AG09319 (cell line): Measurements from ENCODE around the gene RAP1GDS1.
"Not testable (repeated sequence)": the region's sequence is repeated elsewhere in the genome, so short reads cannot be mapped to it uniquely, and the experiment has no call there.

Source experiments
- DNase-seq: peaks from one replicate; pipeline ENCODE4 v3.0.0-alpha.2; 2010; ENCODE audit warnings: low read depth; ENCODE audit errors: extremely low read depth
- TF ChIP-seq, protein P1 (sequence below): IDR thresholded peaks from 2 replicates; pipeline ENCODE4 v1.5.1; 2011; ENCODE audit warnings: low read depth, mild to moderate bottlenecking, inconsistent platforms, low read length, moderate library complexity

The RAP1GDS1 gene

DNA sequence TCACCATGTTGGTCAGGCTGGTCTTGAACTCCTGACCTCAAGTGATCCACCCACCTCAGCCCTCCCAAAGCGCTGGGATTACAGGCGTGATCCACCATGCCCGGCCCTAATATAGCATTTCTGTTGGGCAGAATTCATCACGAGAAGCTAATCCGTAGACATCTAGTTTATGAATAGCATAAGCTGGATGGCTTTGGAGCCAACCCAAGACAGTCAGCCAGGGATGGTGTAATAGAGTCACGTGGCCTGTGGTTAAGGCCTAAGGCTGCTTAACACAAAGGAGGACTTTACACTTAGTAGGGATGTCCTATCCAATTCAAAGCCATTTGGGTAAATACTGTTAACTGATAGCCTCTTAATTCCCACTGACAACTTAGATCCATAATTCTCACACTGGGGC lies 173.6 kb downstream of the RAP1GDS1 start:
- no peak for DNase-seq
- TF ChIP-seq, protein P1, sequence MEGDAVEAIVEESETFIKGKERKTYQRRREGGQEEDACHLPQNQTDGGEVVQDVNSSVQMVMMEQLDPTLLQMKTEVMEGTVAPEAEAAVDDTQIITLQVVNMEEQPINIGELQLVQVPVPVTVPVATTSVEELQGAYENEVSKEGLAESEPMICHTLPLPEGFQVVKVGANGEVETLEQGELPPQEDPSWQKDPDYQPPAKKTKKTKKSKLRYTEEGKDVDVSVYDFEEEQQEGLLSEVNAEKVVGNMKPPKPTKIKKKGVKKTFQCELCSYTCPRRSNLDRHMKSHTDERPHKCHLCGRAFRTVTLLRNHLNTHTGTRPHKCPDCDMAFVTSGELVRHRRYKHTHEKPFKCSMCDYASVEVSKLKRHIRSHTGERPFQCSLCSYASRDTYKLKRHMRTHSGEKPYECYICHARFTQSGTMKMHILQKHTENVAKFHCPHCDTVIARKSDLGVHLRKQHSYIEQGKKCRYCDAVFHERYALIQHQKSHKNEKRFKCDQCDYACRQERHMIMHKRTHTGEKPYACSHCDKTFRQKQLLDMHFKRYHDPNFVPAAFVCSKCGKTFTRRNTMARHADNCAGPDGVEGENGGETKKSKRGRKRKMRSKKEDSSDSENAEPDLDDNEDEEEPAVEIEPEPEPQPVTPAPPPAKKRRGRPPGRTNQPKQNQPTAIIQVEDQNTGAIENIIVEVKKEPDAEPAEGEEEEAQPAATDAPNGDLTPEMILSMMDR = no peak

DNA sequence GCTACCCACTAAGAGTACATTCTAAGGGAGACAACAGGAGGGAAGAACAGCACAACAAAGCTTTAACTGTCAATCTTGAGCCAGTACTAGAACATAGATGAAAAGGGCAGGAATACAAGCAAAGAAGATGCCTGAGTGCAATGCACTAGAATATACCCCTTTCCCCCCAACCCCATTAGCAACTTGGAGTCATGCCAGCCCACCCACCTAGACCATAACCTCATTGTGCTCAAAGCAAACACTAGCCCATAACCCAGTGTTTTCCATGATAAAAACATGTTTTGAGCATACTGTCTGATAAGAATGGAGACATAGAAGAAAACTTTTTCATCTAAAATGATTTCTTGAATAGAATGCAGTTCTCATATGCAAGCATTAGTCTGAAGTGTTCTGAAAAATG lies 183.2 kb downstream of the RAP1GDS1 start:
- TF ChIP-seq, protein P1 = no peak
- DNase-seq = no peak

DNA sequence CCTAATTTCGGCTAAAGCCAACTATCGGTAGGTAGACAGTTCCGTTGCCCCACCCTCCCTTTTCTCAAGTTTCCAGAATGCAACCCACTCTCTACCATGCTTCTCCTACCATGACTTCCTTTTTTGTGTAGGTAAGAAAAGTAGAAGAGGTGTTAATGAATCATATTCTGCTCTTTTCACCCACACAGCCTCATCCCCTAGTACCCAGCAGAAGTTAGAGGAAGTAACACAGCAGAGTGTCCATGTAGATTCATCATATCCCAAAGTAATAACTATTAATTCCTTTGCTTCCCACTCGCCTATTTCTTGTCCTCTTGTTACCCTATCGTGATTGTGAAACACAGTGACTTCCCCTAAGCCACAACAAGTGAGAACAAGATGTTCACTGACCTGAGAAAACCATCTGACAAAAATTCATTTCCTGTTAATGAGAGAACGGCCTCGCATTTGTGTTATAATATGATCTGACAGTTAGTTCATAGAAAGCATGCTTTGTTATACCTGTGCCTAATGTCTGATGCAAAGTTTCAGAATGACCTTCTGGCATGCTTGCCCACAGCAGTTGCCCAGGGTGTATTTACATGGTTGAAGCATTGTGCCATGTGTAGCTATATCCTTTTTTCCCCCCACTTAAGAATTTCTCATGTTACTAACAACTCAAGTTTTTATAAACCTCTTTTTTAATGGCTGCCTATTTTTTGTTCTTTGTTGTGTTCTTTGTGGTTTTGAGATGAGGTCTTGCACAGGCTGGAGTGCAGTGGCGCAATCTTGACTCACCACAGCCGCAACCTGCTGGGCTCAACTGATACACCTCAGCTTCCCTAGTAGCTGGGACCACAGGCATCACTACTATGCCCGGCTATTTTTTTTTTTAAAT lies 185.6 kb downstream of the RAP1GDS1 start:
- TF ChIP-seq, protein P1 = no peak
- DNase-seq = no peak

DNA sequence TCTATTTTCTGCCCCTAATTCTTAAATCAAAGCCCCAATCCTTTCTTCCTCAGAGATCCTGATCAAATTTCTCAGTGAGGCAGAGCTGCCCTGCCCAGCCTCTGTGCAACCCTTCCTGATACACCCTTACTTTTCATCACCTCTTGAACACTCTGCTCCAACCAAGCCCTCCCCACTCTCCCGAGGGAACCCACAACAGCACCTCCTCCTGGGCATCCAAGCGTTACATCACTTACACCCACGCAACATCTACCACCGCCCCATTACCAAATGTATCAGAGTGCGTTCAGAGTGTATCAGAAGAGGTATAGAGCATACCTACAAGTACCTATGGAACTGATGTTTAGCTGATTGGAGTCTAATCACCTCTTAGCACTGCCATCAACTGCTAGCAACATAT lies 186.5 kb downstream of the RAP1GDS1 start:
- TF ChIP-seq, protein P1 = no peak
- DNase-seq = no peak

DNA sequence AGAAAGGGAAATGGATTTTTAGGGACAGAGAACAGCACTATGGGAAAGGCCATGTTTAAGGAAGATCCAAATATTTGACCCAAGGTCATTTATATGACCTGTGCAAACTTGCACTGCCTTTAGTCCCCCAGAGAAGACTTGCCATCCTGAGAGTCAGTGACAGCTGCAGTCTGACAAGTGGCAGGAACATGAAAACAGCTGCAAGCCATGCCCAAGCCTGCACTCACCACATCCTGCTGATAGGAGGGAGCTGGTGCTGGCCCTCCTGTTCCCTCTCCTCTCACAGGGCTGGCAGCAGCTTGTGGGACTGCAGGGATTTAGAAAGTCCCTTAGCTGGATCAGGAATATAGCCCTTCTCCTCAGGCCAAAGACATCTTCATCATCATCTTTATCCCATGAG lies 187.7 kb downstream of the RAP1GDS1 start:
- TF ChIP-seq, protein P1 = no peak
- DNase-seq = no peak

DNA sequence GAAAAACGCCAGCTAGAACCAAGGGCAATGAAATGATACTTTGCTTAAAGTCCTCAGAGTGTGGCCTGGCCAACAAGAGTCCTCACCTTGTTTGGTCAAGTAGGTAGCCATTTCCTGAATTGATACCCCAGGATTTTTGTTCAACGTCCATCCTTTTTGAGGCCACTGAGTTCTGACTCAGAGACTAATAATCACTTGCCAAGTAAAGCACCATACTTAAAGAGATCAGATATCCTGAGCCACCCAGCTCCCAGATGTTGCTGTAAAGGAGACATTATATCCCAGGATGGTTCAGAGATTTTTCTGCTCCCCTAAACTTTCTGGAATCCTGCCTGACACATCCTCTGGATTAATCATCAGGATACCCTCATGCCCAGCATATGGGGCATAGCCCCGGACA lies 190.9 kb downstream of the RAP1GDS1 start:
- TF ChIP-seq, protein P1 = no peak
- no peak for DNase-seq

DNA sequence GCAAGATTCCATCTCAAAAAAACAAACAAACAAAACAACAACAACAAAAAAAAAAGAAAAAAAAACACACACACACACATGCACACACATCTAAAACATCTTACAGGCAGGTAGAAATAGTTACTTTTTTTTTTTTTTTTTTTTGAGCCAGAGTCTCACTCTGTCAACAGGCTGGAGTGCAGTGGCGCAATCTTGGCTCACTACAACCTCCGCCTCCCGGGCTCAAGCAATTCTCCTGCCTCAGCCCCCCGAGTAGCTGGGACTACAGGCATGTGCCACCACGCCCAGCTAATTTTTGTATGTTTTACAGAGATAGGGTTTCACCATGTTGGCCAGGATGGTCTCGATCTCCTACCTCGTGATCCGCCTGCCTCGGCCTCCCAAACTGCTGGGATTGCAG lies 196.2 kb downstream of the RAP1GDS1 start:
- DNase-seq = not testable (repeated sequence)

DNA sequence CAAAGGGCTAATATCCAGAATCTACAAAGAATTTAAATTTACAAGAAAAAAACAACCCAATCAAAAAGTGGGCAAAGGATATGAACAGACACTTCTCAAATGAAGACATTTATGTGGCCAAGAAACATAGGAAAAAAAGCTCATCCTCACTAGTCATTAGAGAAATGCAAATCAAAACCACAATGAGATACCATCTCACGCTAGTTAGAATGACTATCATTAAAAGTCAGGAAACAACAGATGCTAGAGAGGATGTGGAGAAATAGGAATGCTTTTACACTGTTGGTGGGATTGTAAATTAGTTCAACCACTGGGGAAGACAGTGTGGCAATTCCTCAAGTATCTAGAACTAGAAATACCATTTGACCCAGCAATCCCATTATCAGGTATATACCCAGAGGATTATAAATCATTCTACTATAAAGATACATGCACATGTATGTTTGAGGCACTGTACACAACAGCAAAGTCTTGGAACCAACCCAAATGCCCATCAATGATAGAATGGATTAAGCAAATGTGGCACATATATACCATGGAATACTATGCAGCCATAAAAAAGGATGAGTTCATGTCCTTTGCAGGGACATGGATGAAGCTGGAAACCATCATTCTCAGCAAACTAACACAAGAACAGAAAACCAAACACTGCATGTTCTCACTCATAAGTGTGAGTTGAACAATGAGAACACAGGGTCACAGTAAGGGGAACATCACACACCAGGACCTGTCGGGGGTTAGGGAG lies 200.1 kb downstream of the RAP1GDS1 start:
- DNase-seq = not testable (repeated sequence)
